ENCODE data around the gene PRKCD.

Gene PRKCD

DNA sequence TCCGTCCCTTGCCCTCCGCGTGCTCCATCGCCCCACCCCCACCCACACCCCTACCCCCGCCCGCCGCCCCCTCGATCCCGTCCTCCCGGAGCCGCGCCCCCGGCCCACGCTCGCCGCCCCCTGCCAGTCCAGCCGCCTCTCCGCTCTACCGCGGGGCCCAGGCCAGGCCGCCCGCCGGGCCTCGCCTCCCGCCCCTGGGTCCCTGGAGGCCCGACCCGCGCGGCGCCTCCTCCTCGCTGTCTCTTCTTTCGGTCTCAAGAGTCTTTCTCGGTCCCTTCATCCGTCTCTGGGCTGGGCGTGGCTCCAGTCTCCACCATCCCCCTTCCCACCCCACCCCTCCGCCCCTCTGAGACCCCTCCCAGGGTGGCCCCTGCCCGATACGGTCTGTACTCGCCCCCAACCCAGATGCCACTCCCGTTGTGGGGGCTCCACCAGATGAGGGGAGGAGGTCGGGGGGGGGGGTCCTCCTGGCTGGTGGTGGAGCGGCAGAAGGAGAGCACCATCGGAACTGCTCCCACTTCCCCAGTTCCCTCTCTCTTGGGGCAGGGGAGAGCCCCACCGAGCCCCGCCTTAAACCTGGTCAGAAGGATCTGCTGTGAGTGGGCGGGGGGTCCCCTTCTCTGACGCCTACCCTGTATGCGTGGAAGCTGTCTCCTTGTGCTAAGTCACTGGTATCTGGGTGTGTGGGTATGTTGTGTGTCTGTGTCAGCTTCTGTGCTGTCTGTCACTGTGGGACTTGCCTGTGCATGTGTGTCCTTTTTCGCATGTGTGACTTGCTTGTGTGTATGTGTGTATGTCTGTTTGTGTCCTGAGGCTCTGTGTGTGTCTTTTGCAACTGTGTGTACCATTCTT is 1.0 kb downstream of the PRKCD start:
- peak; percentile 74 for DNase-seq (ENCODE audit: low read depth)
- TF ChIP-seq, protein P1, sequence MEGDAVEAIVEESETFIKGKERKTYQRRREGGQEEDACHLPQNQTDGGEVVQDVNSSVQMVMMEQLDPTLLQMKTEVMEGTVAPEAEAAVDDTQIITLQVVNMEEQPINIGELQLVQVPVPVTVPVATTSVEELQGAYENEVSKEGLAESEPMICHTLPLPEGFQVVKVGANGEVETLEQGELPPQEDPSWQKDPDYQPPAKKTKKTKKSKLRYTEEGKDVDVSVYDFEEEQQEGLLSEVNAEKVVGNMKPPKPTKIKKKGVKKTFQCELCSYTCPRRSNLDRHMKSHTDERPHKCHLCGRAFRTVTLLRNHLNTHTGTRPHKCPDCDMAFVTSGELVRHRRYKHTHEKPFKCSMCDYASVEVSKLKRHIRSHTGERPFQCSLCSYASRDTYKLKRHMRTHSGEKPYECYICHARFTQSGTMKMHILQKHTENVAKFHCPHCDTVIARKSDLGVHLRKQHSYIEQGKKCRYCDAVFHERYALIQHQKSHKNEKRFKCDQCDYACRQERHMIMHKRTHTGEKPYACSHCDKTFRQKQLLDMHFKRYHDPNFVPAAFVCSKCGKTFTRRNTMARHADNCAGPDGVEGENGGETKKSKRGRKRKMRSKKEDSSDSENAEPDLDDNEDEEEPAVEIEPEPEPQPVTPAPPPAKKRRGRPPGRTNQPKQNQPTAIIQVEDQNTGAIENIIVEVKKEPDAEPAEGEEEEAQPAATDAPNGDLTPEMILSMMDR (IDR thresholded peaks at IDR 0.05; ENCODE audit: insufficient read depth, low read depth, low read length, missing control alignments), result no peak
- H3K4me3 ChIP-seq (ENCODE audit: low read depth, low read length), result peak overlapping the region; percentile 89

DNA sequence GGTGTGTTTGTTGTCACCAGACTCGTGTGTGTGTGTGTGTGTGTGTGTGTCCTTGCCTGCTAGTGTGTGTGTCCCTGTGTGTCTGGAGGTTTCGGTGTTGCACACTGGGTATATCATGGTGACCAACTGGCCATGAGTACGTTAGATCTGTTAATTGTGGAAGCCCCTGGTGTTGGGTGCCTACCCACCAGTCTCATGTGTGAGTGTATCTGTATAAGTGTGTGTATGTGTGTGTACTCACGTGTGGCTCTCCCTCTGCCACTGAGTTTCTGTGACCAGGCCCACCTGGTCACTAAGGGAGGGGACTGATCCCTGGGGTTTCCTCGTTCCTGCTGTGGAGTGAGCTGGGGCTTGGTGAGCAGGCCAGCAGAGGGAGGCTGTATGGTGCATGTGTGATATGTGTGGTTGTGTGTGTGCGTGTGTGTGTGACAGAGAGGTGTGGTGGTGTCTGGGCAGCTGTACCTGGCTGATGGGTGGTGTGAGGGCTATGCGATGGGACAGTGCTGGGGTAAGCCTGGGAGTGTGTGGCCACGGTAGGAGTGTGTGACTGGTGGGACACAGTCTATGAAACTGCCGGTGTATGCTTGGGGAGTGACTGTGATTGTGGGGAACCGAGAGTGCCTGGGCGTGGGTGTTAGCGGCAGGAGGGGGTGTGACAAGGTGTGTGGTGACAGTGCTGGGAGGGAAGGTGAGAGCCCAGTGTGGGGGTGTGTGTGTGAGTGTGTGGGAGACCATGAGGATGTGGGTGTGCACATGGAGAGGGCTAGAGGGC is 1.8 kb downstream of the PRKCD start:
- TF ChIP-seq, protein P1 (IDR thresholded peaks at IDR 0.05; ENCODE audit: insufficient read depth, low read depth, low read length, missing control alignments), result no peak
- H3K4me3 ChIP-seq (ENCODE audit: low read depth, low read length), result peak overlapping the region; percentile 89
- peak; percentile 80 for DNase-seq (ENCODE audit: low read depth)

DNA sequence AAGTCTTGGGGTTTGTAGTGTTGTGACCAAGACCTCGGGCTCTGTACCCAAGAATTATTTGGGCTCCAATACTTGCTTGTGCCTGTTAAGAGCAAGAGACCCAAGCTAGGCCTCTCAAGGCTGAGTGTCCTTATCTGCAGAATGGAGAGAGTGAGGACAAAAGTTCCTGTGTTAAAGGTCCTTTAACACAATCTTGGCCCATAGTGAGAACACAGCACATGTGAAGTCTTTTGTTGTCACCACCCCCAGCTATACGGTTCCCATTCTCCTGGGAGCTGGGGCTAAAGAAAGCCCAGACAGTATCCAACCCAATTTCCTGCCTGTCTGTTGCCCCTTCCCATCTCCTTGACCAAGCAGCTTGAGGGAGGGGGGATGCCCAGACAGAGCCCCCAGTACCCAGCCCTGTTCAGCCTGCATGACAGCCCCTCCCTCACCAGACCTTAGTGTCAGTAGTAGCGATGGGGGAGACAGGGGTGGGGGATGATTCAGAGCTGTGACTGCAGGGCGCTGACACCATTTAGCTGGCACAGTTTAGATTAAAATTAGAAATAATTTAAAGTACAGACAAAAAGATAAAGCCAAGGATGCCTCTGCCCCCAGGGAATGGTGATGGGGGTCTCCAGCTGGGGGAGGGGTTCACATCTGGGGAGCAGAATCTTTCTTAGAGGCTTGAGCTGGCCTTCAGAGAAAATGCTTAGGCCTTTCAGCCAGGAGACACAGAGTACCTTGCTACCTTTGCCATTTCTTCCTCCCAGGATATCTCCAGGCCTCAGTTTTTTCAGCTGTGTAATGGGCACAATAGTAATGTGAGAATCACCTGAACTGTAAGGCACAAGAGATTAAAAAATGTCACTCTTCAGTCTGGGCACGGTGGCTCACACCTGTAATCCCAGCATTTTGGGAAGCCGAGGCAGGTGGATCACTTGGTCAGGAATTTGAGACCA is 2.7 kb downstream of the PRKCD start:
- no peak for DNase-seq (ENCODE audit: low read depth)
- TF ChIP-seq, protein P1 (IDR thresholded peaks at IDR 0.05; ENCODE audit: insufficient read depth, low read depth, low read length, missing control alignments), result no peak
- H3K4me3 ChIP-seq (ENCODE audit: low read depth, low read length), result peak overlapping the region; percentile 89

DNA sequence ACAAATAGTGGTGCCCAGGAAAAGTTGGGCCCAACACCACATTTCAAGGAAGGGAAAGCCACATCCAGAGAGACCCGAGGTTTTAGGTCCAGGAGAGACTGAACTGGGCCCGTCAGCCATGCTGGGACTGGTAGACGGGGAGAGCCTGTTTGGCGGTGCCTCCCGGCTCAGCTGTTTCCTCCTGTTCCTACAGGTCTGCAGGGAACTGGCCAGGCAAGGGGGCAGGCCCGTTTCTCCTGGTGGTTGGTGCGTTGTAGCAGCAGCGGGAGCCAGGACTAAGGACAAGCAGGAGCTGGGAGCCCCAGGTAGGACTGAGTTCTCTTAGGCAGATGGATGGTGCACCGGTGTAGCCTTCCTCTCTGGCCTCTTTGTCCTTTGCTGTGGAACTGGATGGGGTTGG is 3.9 kb downstream of the PRKCD start:
- H3K4me3 ChIP-seq (ENCODE audit: low read depth, low read length), result no peak overlapping the region
- DNase-seq (ENCODE audit: low read depth), result no peak
- TF ChIP-seq, protein P1 (IDR thresholded peaks at IDR 0.05; ENCODE audit: insufficient read depth, low read depth, low read length, missing control alignments), result no peak

DNA sequence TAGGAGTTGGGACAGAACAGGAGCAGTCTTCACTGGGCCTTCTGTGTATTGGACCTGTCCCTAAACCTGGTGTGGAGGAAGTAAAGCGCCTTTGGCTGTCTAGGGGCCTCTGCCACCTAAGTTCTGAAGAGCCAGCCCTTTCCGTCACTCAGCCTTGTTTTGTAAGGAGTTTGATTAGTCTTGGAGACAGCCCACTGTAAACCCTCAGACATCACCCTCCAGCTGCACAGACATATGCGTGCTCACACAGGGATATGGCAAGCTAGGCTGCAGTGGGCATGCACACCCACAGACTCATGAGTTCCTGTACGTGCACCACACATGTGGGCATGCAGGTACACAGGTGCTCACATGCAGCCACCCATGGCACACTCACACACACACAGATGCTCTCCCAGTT is 5.2 kb downstream of the PRKCD start:
- TF ChIP-seq, protein P1 (IDR thresholded peaks at IDR 0.05; ENCODE audit: insufficient read depth, low read depth, low read length, missing control alignments), result no peak
- no peak overlapping the region; the same call in 1 of the 2 replicates for H3K4me3 ChIP-seq (ENCODE audit: low read depth, low read length)

DNA sequence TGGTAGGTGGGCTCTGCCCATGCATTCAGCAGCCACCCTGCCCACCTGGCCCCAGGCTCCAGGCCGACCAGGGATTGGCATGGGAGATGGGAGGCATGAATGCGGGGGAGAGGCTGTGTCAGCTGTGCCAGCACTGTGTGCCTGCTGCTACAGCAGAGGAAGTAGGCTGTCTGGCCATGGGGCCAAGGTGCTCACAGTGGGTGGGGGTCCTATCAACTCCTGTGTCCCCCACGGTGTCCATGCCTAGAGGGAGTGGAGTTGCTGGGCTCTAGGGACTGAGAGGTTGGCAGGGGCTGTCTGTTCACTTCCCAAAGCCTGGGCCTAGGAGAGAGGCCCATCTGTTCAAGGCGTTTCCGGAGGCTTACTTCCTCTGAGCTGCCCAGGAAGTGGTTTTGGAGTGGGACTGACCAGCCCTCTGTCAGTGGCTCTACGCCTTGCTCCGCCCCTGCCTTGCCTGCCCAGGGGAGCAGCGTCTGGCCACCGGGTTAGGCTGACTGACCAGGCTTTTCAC is 5.8 kb downstream of the PRKCD start:
- peak; percentile 62 for DNase-seq (ENCODE audit: low read depth)
- TF ChIP-seq, protein P1 (IDR thresholded peaks at IDR 0.05; ENCODE audit: insufficient read depth, low read depth, low read length, missing control alignments), result no peak
- H3K4me3 ChIP-seq (ENCODE audit: low read depth, low read length), result peak overlapping the region; percentile 52

More for the DNA sequence above, 5.2 kb downstream of the PRKCD start:
- no peak for DNase-seq (ENCODE audit: low read depth)

All from GM12865 (cell line).